Measurements from ENCODE around the gene FAM167B.

The FAM167B gene

GRCh38 chr1:32246888-32247273 lies at the start of gene FAM167B:
Gene FAM167B, plus strand, starts transcription at chr1:32247222. Its CDS starts 200 bp downstream, at chr1:32247422.
- no peak for DNase-seq

- no peak for DNase-seq
Observed at GRCh38 chr1:32197837-32198236, 49.2 kb upstream of the FAM167B start.

GRCh38 chr1:32198237-32199042 lies 48.6 kb upstream of the FAM167B start:
- DNase-seq, result no peak

GRCh38 chr1:32199043-32199716 lies 47.8 kb upstream of the FAM167B start:
- DNase-seq, result no peak

GRCh38 chr1:32199717-32200072 lies 47.3 kb upstream of the FAM167B start:
- no peak for DNase-seq

- peak; percentile 58 for DNase-seq
Observed at GRCh38 chr1:32200226-32201010, 46.6 kb upstream of the FAM167B start, which contains the start of gene CCDC28B. Gene CCDC28B, plus strand, starts transcription at chr1:32200595. Its CDS starts 1,341 bp downstream, at chr1:32201936.

- peak; percentile 84 for DNase-seq
Observed at GRCh38 chr1:32201011-32201855, 45.8 kb upstream of the FAM167B start.

GRCh38 chr1:32204943-32205361 lies 42.1 kb upstream of the FAM167B start:
- DNase-seq, result no peak

GRCh38 chr1:32205401-32206370 lies 41.3 kb upstream of the FAM167B start, which contains the start of gene IQCC:
Gene IQCC, plus strand, starts transcription at chr1:32205671. Its CDS starts 11 bp downstream, at chr1:32205682.
- peak; percentile 90 for DNase-seq

GRCh38 chr1:32208469-32208868 lies 38.6 kb upstream of the FAM167B start:
- DNase-seq, result no peak

- no peak for DNase-seq
Observed at GRCh38 chr1:32208891-32209328, 38.1 kb upstream of the FAM167B start, which contains the start of gene DCDC2B. Gene DCDC2B, plus strand, starts transcription at chr1:32209089. Its CDS starts 5 bp downstream, at chr1:32209094.

GRCh38 chr1:32215629-32216480 lies 31.2 kb upstream of the FAM167B start:
- DNase-seq, result peak; percentile 70

GRCh38 chr1:32216566-32216965 lies 30.5 kb upstream of the FAM167B start:
- DNase-seq, result no peak

- DNase-seq, result no peak
Observed at GRCh38 chr1:32219022-32219421, 28.0 kb upstream of the FAM167B start.

GRCh38 chr1:32220746-32221580 lies 26.1 kb upstream of the FAM167B start:
- no peak for DNase-seq

GRCh38 chr1:32221581-32221979 lies 25.4 kb upstream of the FAM167B start:
- DNase-seq, result no peak

- DNase-seq, result peak; percentile 93
Observed at GRCh38 chr1:32221980-32222755, 24.9 kb upstream of the FAM167B start, which contains the start of the genes EIF3I and TMEM234. Gene EIF3I, plus strand, starts transcription at chr1:32222407. Its CDS starts 35 bp downstream, at chr1:32222442. Gene TMEM234, minus strand, starts transcription at chr1:32222353. Its CDS starts 31 bp downstream, at chr1:32222322.

GRCh38 chr1:32223683-32224082 lies 23.3 kb upstream of the FAM167B start:
- DNase-seq, result no peak

Measured in CD4-positive, alpha-beta T cell treated with Interleukin-12 subunit alpha and Interleukin-12 subunit beta, for 1 hour (primary cell).